Activated B cell treated with CpG ODN at 0.5 μM for 24 hours (primary cell): ENCODE measurements around the gene MPRIP. TPM values are rescaled to one million over a fixed set of nuclear protein-coding genes. Genes with fewer than 3 reads are reported as not detected.

ENCODE experiments used
- ATAC-seq: fragments of 200-7000 bp; cut with Tn5 transposase; one replicate; pipeline ENCODE4 v1.10.0; 2021; ENCODE audit warnings: low read depth, mild to moderate bottlenecking, moderate library complexity
- CTCF ChIA-PET: fragments of 350-600 bp; sonication (Branson Sonifier 250); formaldehyde crosslinking; loops from one replicate; lab custom pipeline; 2021; ENCODE audit warnings: antibody characterized with exemption; lab: Charles Lee
- POLR2A ChIA-PET: fragments of 350-600 bp; sonication (Branson Sonifier 250); formaldehyde crosslinking; loops from one replicate; lab custom pipeline; 2021; ENCODE audit warnings: antibody characterized with exemption; lab: Charles Lee
- DNase-seq: peaks from one replicate; pipeline ENCODE4 v3.0.0; 2022
- H3K27ac Mint-ChIP-seq: one replicate; pipeline ENCODE4 v1.8.0; 2020; ENCODE audit warnings: mixed read lengths
- H3K27me3 Mint-ChIP-seq: one replicate; pipeline ENCODE4 v1.8.0; 2021; ENCODE audit warnings: mixed read lengths
- H3K36me3 Mint-ChIP-seq: one replicate; pipeline ENCODE4 v1.8.0; 2021; ENCODE audit warnings: low read depth, mixed read lengths
- H3K4me1 Mint-ChIP-seq: one replicate; pipeline ENCODE4 v1.8.0; 2021; ENCODE audit warnings: mixed read lengths
- H3K4me3 Mint-ChIP-seq: one replicate; pipeline ENCODE4 v1.8.0; 2020; ENCODE audit warnings: mild to moderate bottlenecking, mixed read lengths
- H3K9me3 Mint-ChIP-seq: one replicate; pipeline ENCODE4 v1.8.0; 2020; ENCODE audit warnings: mixed read lengths
- CTCF ChIP-seq: fragments of 200-600 bp; IDR thresholded peaks from one replicate; pipeline ENCODE4 v1.8.0; 2022; ENCODE audit warnings: antibody characterized with exemption, mild to moderate bottlenecking
- intact Hi-C: fragments of 100-400 bp; cut with micrococcal nuclease; formaldehyde crosslinking; loops from one replicate; pipeline ENCODE4 v1.15.1; 2024
- total RNA-seq: library from RNA; stranded (reverse); gene quantifications from 2 replicates; pipeline ENCODE4 v1.2.3, GENCODE V29; 2022

The MPRIP gene
- total RNA-seq, 1 donor from 2014 or later, result 231 TPM

DNA sequence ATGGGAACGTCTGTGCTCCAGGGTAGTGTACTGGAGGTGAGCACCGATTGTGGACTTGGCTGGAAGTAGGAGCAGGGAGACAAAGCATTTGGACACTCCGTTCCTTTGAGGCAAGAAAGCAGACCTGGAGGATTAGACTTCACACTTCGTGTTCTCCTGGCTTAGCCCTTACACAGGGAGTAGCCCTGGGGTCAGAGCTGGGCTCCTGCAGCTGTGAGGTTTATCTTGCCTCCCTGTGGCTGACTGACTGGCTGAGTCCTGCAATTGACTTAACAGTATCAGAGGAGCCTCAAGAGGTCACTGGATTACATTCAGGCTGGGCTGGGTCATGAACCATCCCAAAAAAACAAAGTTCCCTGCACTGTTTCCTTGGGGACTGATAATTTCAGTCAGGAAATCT, 37.1 kb downstream of the MPRIP start:
- Mint-ChIP-seq H3K27me3 (no peaks in the 10 kb centered on the region), H3K27ac (no peak overlapping the region), H3K36me3 (peaks cover 73% of the 10 kb centered on the region), H3K9me3 (no peaks in the 10 kb centered on the region), H3K4me1 (peaks cover 20% of the 10 kb centered on the region), H3K4me3 (no peak overlapping the region)
- no peak for ATAC-seq
- POLR2A ChIA-PET, result no interaction called here
- CTCF ChIA-PET, result no interaction called here
- DNase-seq, result no peak
- no peak for TF ChIP-seq CTCF
- intact Hi-C loops, result no loop called here

DNA sequence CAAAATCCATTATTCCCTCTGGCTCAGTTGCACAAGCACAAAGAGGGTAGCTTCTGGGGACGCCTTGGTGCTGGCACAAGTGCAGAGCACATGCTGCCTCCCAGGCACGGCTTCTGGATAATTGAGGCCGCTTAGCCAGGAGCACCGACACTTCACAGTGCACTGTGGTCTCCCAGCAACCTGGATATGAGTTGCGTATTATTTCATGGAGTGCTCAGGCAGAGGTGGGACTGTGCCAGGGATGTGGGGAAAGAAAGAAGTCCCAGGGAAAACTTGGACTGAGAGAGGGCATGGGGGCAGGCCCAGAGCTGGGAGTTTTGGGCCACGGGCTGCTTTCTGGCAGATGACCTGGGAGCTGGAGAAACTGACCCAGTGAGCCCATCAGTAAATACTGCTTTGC, 37.5 kb downstream of the MPRIP start:
- DNase-seq, result no peak
- intact Hi-C loops, result no loop called here
- H3K4me3 Mint-ChIP-seq, result no peak overlapping the region
- ChIA-PET CTCF (no interaction called here), POLR2A (interaction anchor here (0.6 kb wide), 1 partner anchor 49 kb away, joined by 3 read pairs; no protein-coding TSS in a partner anchor)
- no peak for TF ChIP-seq CTCF
- H3K4me1 Mint-ChIP-seq, result peaks cover 16% of the 10 kb centered on the region
- no peak for ATAC-seq
- no peaks in the 10 kb centered on the region for H3K9me3 Mint-ChIP-seq
- peaks cover 76% of the 10 kb centered on the region for H3K36me3 Mint-ChIP-seq
- H3K27me3 Mint-ChIP-seq, result no peaks in the 10 kb centered on the region
- H3K27ac Mint-ChIP-seq, result no peak overlapping the region

- no peak for TF ChIP-seq CTCF
- Mint-ChIP-seq H3K27me3 (no peaks in the 10 kb centered on the region), H3K27ac (no peak overlapping the region), H3K36me3 (peaks cover 80% of the 10 kb centered on the region), H3K9me3 (no peaks in the 10 kb centered on the region), H3K4me3 (no peak overlapping the region), H3K4me1 (peaks cover 13% of the 10 kb centered on the region)
- CTCF ChIA-PET, result no interaction called here
- intact Hi-C loops, result no loop called here
- no peak for ATAC-seq
- POLR2A ChIA-PET, result interaction anchor here (0.6 kb wide), 1 partner anchor 49 kb away, joined by 3 read pairs; no protein-coding TSS in a partner anchor
- DNase-seq, result no peak
These were observed 37.9 kb downstream of the MPRIP start for GRCh38 chr17:17080181-17080631.

DNA sequence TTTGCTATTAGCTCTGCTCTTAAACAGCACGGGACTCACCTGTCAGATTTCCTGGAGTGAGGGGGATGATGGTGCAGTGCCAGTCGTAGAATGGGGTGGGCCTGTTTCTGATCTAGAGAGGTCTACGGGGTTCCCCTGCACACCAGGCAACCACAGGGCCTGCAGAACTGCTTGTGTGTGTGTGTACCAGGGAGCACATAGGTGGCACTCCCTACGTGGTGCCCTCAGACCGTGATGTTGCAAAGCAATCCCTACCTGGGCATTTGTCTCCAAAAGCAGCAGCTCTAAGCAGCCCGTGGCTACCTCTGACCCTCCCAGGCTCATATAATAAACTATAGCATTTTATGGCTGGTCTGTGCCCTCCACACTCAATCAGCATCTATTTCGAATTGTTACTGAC, 38.5 kb downstream of the MPRIP start:
- ChIA-PET POLR2A (no interaction called here), CTCF (no interaction called here)
- Mint-ChIP-seq H3K36me3 (peaks cover 80% of the 10 kb centered on the region), H3K4me3 (no peak overlapping the region), H3K4me1 (peaks cover 10% of the 10 kb centered on the region), H3K27me3 (no peaks in the 10 kb centered on the region), H3K27ac (no peak overlapping the region), H3K9me3 (no peaks in the 10 kb centered on the region)
- TF ChIP-seq CTCF, result no peak
- intact Hi-C loops, result no loop called here
- ATAC-seq, result no peak
- DNase-seq, result no peak

- Mint-ChIP-seq H3K36me3 (peaks cover 79% of the 10 kb centered on the region), H3K4me1 (peaks cover 8% of the 10 kb centered on the region)
These were observed 39.2 kb downstream of the MPRIP start for GRCh38 chr17:17081304-17081940.

More at GRCh38 chr17:17081304-17081940, 39.2 kb downstream of the MPRIP start:
- Mint-ChIP-seq H3K4me3 (no peak overlapping the region), H3K27ac (no peak overlapping the region), H3K27me3 (no peaks in the 10 kb centered on the region), H3K9me3 (no peaks in the 10 kb centered on the region)
- no peak for ATAC-seq
- intact Hi-C loops, result no loop called here
- no peak for TF ChIP-seq CTCF
- POLR2A ChIA-PET, result no interaction called here
- CTCF ChIA-PET, result no interaction called here
- no peak for DNase-seq
